ENCODE measurements around the gene CDKN2D. TPM values are rescaled to one million over a fixed set of nuclear protein-coding genes. Genes with fewer than 3 reads are reported as not detected.

The CDKN2D gene
- total and polyA plus RNA-seq, 9 donors: 2.8 to 7.6 (median 5.6) TPM

GRCh38 chr19:10603084-10603872, 34.5 kb upstream of the CDKN2D start:
- WGBS, 3 donors: 9 to 10% (median 10%) methylated on average over 17 to 19 of the region's 19 CpGs
- H3K27ac ChIP-seq: peak overlapping the region; percentile 62 to 68
- H3K9me3 ChIP-seq: no peaks in the 10 kb centered on the region
- TF ChIP-seq POLR2A (IDR thresholded peaks at IDR 0.05) (no peak), EP300 (IDR thresholded peaks at IDR 0.05) (no peak)
- TF ChIP-seq, protein P1, sequence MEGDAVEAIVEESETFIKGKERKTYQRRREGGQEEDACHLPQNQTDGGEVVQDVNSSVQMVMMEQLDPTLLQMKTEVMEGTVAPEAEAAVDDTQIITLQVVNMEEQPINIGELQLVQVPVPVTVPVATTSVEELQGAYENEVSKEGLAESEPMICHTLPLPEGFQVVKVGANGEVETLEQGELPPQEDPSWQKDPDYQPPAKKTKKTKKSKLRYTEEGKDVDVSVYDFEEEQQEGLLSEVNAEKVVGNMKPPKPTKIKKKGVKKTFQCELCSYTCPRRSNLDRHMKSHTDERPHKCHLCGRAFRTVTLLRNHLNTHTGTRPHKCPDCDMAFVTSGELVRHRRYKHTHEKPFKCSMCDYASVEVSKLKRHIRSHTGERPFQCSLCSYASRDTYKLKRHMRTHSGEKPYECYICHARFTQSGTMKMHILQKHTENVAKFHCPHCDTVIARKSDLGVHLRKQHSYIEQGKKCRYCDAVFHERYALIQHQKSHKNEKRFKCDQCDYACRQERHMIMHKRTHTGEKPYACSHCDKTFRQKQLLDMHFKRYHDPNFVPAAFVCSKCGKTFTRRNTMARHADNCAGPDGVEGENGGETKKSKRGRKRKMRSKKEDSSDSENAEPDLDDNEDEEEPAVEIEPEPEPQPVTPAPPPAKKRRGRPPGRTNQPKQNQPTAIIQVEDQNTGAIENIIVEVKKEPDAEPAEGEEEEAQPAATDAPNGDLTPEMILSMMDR (IDR thresholded peaks at IDR 0.05): no peak
- H3K4me3 ChIP-seq: peak overlapping the region; percentile 74
- peak in 4 of 5 donors; percentile 34 to 52 (median 36) for DNase-seq
- no peaks in the 10 kb centered on the region for H3K27me3 ChIP-seq
- intact Hi-C loops (cut with DNase I): no loop called here
- peaks cover 2% of the 10 kb centered on the region for H3K4me1 ChIP-seq (ENCODE audit: insufficient read depth)
- no peaks in the 10 kb centered on the region for H3K36me3 ChIP-seq

- Histone ChIP-seq H3K27me3 (no peaks in the 10 kb centered on the region), H3K4me1 (ENCODE audit: insufficient read depth) (peaks cover 2% of the 10 kb centered on the region), H3K9me3 (no peaks in the 10 kb centered on the region), H3K36me3 (no peaks in the 10 kb centered on the region), H3K4me3 (peak overlapping the region; percentile 74), H3K27ac (peak overlapping the region; percentile 62 to 68)
- TF ChIP-seq, protein P1 (IDR thresholded peaks at IDR 0.05): no peak
- TF ChIP-seq POLR2A (IDR thresholded peaks at IDR 0.05) (peak; percentile 33), EP300 (IDR thresholded peaks at IDR 0.05) (no peak)
- DNase-seq: peak; percentile 77 to 89 (median 85)
- WGBS, 3 donors: 0% methylated on average over 28 to 76 of the region's 76 CpGs
- intact Hi-C loops (cut with DNase I): no loop called here
These were observed 33.7 kb upstream of the CDKN2D start for GRCh38 chr19:10602330-10603083.

DNA sequence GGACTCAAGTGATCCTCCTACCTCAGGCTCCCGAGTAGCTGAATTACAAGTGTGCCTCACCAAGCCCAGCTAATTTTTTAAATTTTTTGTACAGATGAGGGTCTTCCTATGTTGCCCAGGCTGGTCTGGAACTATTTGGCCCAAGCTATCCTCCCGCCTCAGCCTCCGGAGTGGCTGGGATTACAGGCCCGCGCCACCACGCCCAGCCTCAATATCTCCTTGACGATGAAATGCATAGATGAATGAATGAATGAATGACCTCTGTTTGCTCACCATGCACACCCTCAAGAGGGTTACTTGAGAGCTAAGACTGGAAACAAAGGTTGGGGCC, 33.2 kb upstream of the CDKN2D start:
- no peak for TF ChIP-seq POLR2A (IDR thresholded peaks at IDR 0.05)
- TF ChIP-seq EP300 (IDR thresholded peaks at IDR 0.05): no peak
- TF ChIP-seq, protein P1 (IDR thresholded peaks at IDR 0.05): no peak
- H3K9me3 ChIP-seq: no peaks in the 10 kb centered on the region
- WGBS, 3 donors: 10 to 17% (median 12%) methylated on average over 7 of the region's 7 CpGs
- intact Hi-C loops (cut with DNase I): no loop called here
- H3K36me3 ChIP-seq: no peaks in the 10 kb centered on the region
- no peaks in the 10 kb centered on the region for H3K27me3 ChIP-seq
- no peak overlapping the region for H3K4me3 ChIP-seq
- DNase-seq: no peak
- H3K4me1 ChIP-seq (ENCODE audit: insufficient read depth): peaks cover 2% of the 10 kb centered on the region
- H3K27ac ChIP-seq: no peak overlapping the region

GRCh38 chr19:10600149-10600548, 31.4 kb upstream of the CDKN2D start:
- no peak for DNase-seq
- Histone ChIP-seq H3K9me3 (no peaks in the 10 kb centered on the region), H3K4me3 (no peak overlapping the region), H3K27ac (no peak overlapping the region), H3K27me3 (no peaks in the 10 kb centered on the region), H3K36me3 (no peaks in the 10 kb centered on the region), H3K4me1 (ENCODE audit: insufficient read depth) (peaks cover 2% of the 10 kb centered on the region)
- TF ChIP-seq EP300 (IDR thresholded peaks at IDR 0.05) (no peak), POLR2A (IDR thresholded peaks at IDR 0.05) (no peak)
- TF ChIP-seq, protein P1 (IDR thresholded peaks at IDR 0.05): no peak
- WGBS, 3 donors: 88 to 95% (median 89%) methylated on average over 5 of the region's 5 CpGs
- intact Hi-C loops (cut with DNase I): no loop called here
